Putamen (tissue), 1 donor: ENCODE data around the gene PDGFD.

ENCODE experiments used
- DNase-seq: peaks from one replicate; pipeline ENCODE4 v3.0.0-alpha.2; 2016; ENCODE audit warnings: low spot score

The PDGFD gene

GRCh38 chr11:103883856-103884255 lies 280.1 kb downstream of the PDGFD start:
- DNase-seq: no peak

GRCh38 chr11:103883291-103883690 lies 280.7 kb downstream of the PDGFD start:
- no peak for DNase-seq

GRCh38 chr11:103881584-103881983 lies 282.4 kb downstream of the PDGFD start:
- DNase-seq: no peak

- DNase-seq: no peak
Measured at GRCh38 chr11:103880968-103881367, 283.0 kb downstream of the PDGFD start.

- no peak for DNase-seq
Measured at GRCh38 chr11:103878646-103879045, 285.3 kb downstream of the PDGFD start.

- DNase-seq: no peak
Measured at GRCh38 chr11:103877221-103877620, 286.7 kb downstream of the PDGFD start.

- DNase-seq: no peak
Measured at GRCh38 chr11:103875855-103876510, 288.0 kb downstream of the PDGFD start.

- DNase-seq: no peak
Measured at GRCh38 chr11:103872748-103873147, 291.2 kb downstream of the PDGFD start.

GRCh38 chr11:103871923-103872551 lies 291.9 kb downstream of the PDGFD start:
- DNase-seq: no peak

GRCh38 chr11:103870821-103871309 lies 293.1 kb downstream of the PDGFD start:
- DNase-seq: no peak

- DNase-seq: no peak
Measured at GRCh38 chr11:103867481-103867880, 296.5 kb downstream of the PDGFD start.

GRCh38 chr11:103863497-103863896 lies 300.4 kb downstream of the PDGFD start:
- DNase-seq: no peak

- DNase-seq: no peak
Measured at GRCh38 chr11:103862802-103863174, 301.2 kb downstream of the PDGFD start.

GRCh38 chr11:103862094-103862801 lies 301.7 kb downstream of the PDGFD start:
- no peak for DNase-seq
